Adrenal gland (tissue), 12 donors: Measurements from ENCODE around the gene PGAP3. TPM values are rescaled to one million over a fixed set of nuclear protein-coding genes. Genes with fewer than 3 reads are reported as not detected.

ENCODE experiments used
- DNase-seq, 7 donors: peaks; one replicate each; pipeline ENCODE4 v3.0.0-alpha.2; 2019 to 2020
- H3K27ac ChIP-seq, 5 donors: fragments of 200-600 bp; sonication (generic) in 4 of 5; 1 replicate in 3 of 5; 2 replicates in 2 of 5; pipeline versions ENCODE4 v1.5.1 to v1.8.0; 2016 to 2020; ENCODE audit warnings: mild to moderate bottlenecking in 1 of 5
- H3K27me3 ChIP-seq: fragments of 200-600 bp; 2 replicates; pipeline ENCODE4 v1.8.0; 2021
- H3K36me3 ChIP-seq, 2 donors: fragments of 200-600 bp; replicated peaks in 1 of 2; 1 replicate in 1 of 2; 2 replicates in 1 of 2; pipeline versions ENCODE4 v1.5.1 to v1.8.0; 2018 to 2022
- H3K4me1 ChIP-seq, 2 donors: fragments of 200-600 bp; replicated peaks in 1 of 2; 1 replicate in 1 of 2; 2 replicates in 1 of 2; pipeline versions ENCODE4 v1.5.1 to v1.8.0; 2018 to 2021
- H3K4me3 ChIP-seq, 4 donors: fragments of 200-600 bp; sonication (generic) in 3 of 4; one replicate each; pipeline ENCODE4 v1.5.1; 2016 to 2018
- H3K9me3 ChIP-seq, 3 donors: fragments of 200-600 bp; sonication (generic) in 1 of 3; replicated peaks in 1 of 3; 1 replicate in 2 of 3; 2 replicates in 1 of 3; pipeline versions ENCODE4 v1.5.1 to v1.8.0; 2016 to 2021
- CTCF ChIP-seq, 6 experiments: fragments of 450-650 bp in 4 of 6; fragments of 200-600 bp in 2 of 6; sonication (generic) in 1 of 6; IDR thresholded peaks; 1 replicate in 5 of 6; 2 replicates in 1 of 6; pipeline versions ENCODE4 v1.5.1 to v1.8.0; 2016 to 2021; ENCODE audit warnings: antibody characterized with exemption in 6 of 6, mild to moderate bottlenecking in 2 of 6, moderate library complexity in 1 of 6
- POLR2A ChIP-seq, 2 donors: fragments of 450-650 bp; IDR thresholded peaks; one replicate each; pipeline ENCODE4 v1.6.1; 2017; ENCODE audit warnings: antibody characterized with exemption in 2 of 2, mild to moderate bottlenecking in 2 of 2, moderate library complexity in 1 of 2
- WGBS, 4 donors: extraction: QIAGEN DNeasy Blood & Tissue Kit in 2 of 4; methylation state at CpG; one replicate each; pipeline versions ENCODE4 v1.1.5 to v1.1.7; 2013 to 2017; 5-methylcytosine and 5-hydroxymethylcytosine counted together
- intact Hi-C, 2 donors: fragments of 100-400 bp; cut with DNase I; formaldehyde crosslinking; loops; one replicate each; pipeline versions ENCODE4 v1.14.1 to v1.15.0; 2022 to 2023
- polyA plus RNA-seq, 3 donors: library from polyadenylated mRNA; stranded (reverse); fragments of 200-250 nt in 2 of 3; fragments of 350-450 nt in 1 of 3; fragmentation: Illumina TruSeq in 1 of 3; extraction: RNeasy Lipid Tissue Mini Kit (QIAGEN cat#74804) in 1 of 3; gene quantifications; one replicate each; pipeline ENCODE4 v1.2.3, GENCODE V29; 2013 to 2014
- total RNA-seq, 9 donors: library from RNA; depleted of rRNA in 4 of 9; stranded (reverse); fragments of >200 nt in 4 of 9; fragments of 120-200 nt in 1 of 9; fragmentation: NEBNext Ultra II Directional in 1 of 9; extraction: Animal tissue kit (Norgen Biotek cat#: 25700) in 1 of 9; gene quantifications; one replicate each; pipeline versions ENCODE4 v1.1.0 to v1.2.4, GENCODE V29; 2013 to 2023
- donor health status: healthy with polysubstance abuse.
- donor health status: Bipolar disorder and iron deficiency.
- donor health status: DM: yes; HTN: yes; CAD: no.
- donor health status: DM: no; HTN: no; CAD: no.
- donor health status: DM: no; HTN: no; CAD: no.
- donor health status: DM: yes; HTN: yes; CAD: no.

Gene PGAP3
- total and polyA plus RNA-seq, 12 donors = 7.6 to 35.1 (median 22.7) TPM

- Histone ChIP-seq H3K4me3 (peak overlapping the region in 3 of 4 donors; percentile 27 to 66 (median 44)), H3K36me3 (no peaks in the 10 kb centered on the region), H3K27me3 (no peaks in the 10 kb centered on the region), H3K4me1 (peaks cover 8 to 14% of the 10 kb centered on the region in 2 donors), H3K27ac (peak overlapping the region in 2 of 5 donors; percentile 54 to 93), H3K9me3 (no peaks in the 10 kb centered on the region)
- no peak for DNase-seq
- intact Hi-C loops = no loop called here
- TF ChIP-seq CTCF (IDR thresholded peaks at IDR 0.05) (no peak), POLR2A (IDR thresholded peaks at IDR 0.05) (no peak)
- WGBS, 4 donors = 14 to 19% (median 17%) methylated on average over 6 of the region's 6 CpGs
These were observed 598 bp upstream of the PGAP3 start for GRCh38 chr17:39688475-39688835.

- H3K27me3 ChIP-seq = no peaks in the 10 kb centered on the region
- peak overlapping the region in 2 of 4 donors; percentile 44 to 66 for H3K4me3 ChIP-seq
- intact Hi-C loops = no loop called here
- DNase-seq = no peak
- H3K27ac ChIP-seq = peak overlapping the region in 1 of 5 donors; percentile 94
- H3K4me1 ChIP-seq = peaks cover 8 to 14% of the 10 kb centered on the region in 2 donors
- no peaks in the 10 kb centered on the region for H3K36me3 ChIP-seq
- WGBS, 4 donors = 59 to 65% (median 61%) methylated on average over 6 of the region's 6 CpGs
- TF ChIP-seq POLR2A (IDR thresholded peaks at IDR 0.05) (no peak), CTCF (IDR thresholded peaks at IDR 0.05) (no peak)
- no peaks in the 10 kb centered on the region for H3K9me3 ChIP-seq
These were observed 734 bp downstream of the PGAP3 start for GRCh38 chr17:39687101-39687545.

GRCh38 chr17:39684369-39685192 is 3.3 kb downstream of the PGAP3 start:
- no peak overlapping the region for H3K4me3 ChIP-seq
- no peak overlapping the region for H3K27ac ChIP-seq
- no peak for DNase-seq
- intact Hi-C loops = no loop called here
- H3K9me3 ChIP-seq = no peaks in the 10 kb centered on the region
- no peaks in the 10 kb centered on the region for H3K36me3 ChIP-seq
- 90 to 98% (median 93%) methylated on average over 12 of the region's 12 CpGs for WGBS, 4 donors
- TF ChIP-seq POLR2A (IDR thresholded peaks at IDR 0.05) = no peak
- no peaks in the 10 kb centered on the region for H3K27me3 ChIP-seq
- peaks cover 8 to 14% of the 10 kb centered on the region in 2 donors for H3K4me1 ChIP-seq

- Histone ChIP-seq H3K4me1 (peaks cover 4 to 8% of the 10 kb centered on the region in 2 donors), H3K27ac (no peak overlapping the region), H3K9me3 (no peaks in the 10 kb centered on the region), H3K27me3 (no peaks in the 10 kb centered on the region), H3K36me3 (no peaks in the 10 kb centered on the region), H3K4me3 (no peak overlapping the region)
- no peak for DNase-seq
- TF ChIP-seq POLR2A (IDR thresholded peaks at IDR 0.05) (no peak), CTCF (IDR thresholded peaks at IDR 0.05) (no peak)
- 85 to 91% (median 85%) methylated on average over 9 of the region's 9 CpGs for WGBS, 4 donors
- intact Hi-C loops = no loop called here
These were observed 4.4 kb downstream of the PGAP3 start for GRCh38 chr17:39683295-39683939.
